GM19099 (cell line): ENCODE measurements around the gene RSBN1L.

ENCODE experiments used
- POLR2A ChIP-seq: IDR thresholded peaks from 3 replicates; pipeline ENCODE4 v1.6.1; 2011; ENCODE audit warnings: low read depth; ENCODE audit not compliant: insufficient read length; ENCODE audit errors: extremely low read depth

RSBN1L gene

GRCh38 chr7:77830649-77831355 lies 134.5 kb downstream of the RSBN1L start:
- TF ChIP-seq POLR2A: no peak

DNA sequence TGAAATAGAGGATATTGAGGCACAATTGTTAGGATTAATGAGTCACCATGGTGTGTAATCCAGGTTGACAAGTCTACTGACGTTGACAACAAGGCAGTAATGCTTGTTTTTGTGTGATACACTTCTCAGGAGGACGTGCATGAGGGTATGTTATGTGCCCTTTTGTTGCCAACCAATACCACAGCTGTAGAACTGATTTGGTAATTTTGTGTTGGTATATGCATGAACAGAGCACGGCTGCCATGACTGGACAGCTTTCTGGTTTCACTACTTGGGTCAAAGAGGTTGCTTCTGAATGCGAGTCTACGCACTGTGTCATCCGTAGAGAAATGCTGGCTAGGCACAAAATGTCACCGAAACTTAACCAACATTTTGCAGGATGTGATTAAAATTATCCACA lies 135.2 kb downstream of the RSBN1L start:
- TF ChIP-seq POLR2A: no peak

DNA sequence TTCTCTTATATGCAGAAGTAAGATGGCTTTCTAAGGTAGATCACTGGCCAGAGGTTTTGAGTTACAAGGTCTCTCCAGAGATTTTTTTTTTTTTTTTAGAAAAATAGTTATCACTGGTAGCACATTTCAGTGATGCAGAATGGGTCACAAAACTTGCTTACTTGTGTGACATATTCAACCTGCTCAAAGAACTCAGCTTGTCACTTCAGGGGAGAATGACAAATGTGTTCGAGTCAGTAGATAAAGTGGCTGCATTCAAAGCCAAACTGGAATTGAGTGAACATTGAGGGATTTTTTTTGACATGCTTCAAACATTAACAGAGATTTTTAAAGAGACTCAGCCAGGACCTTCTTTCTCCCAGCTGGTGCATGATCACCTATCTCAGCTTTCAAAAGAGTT lies 135.7 kb downstream of the RSBN1L start:
- no peak for TF ChIP-seq POLR2A
